Measurements from ENCODE around the gene SLC27A3.

- TF ChIP-seq CTCF (IDR thresholded peaks at IDR 0.05; ENCODE audit: extremely low read depth in 1 of 2, insufficient read depth in 1 of 2, low read depth in 1 of 2, low read length in 2 of 2) = no peak
- TF ChIP-seq EZH2 (IDR thresholded peaks at IDR 0.05; ENCODE audit: borderline replicate concordance, low read depth, low read length, severe bottlenecking) = no peak
- TF ChIP-seq POLR2AphosphoS5 (IDR thresholded peaks at IDR 0.05; ENCODE audit: insufficient read depth, low read depth, low read length) = no peak
- TF ChIP-seq MAX (IDR thresholded peaks at IDR 0.05; ENCODE audit: insufficient read depth, insufficient read length) = no peak
- no peak for TF ChIP-seq POLR2A (IDR thresholded peaks at IDR 0.05; ENCODE audit: low read depth, low read length)
- TF ChIP-seq MYC (IDR thresholded peaks at IDR 0.05; ENCODE audit: low read depth, low read length) = no peak
- TF ChIP-seq JUN (IDR thresholded peaks at IDR 0.05; ENCODE audit: borderline replicate concordance, insufficient read depth, insufficient read length, low read depth) = no peak
- TF ChIP-seq FOS (IDR thresholded peaks at IDR 0.05; ENCODE audit: borderline replicate concordance, insufficient read depth, low read length) = no peak
- no peak for TF ChIP-seq GATA2 (IDR thresholded peaks at IDR 0.05; ENCODE audit: insufficient read depth, insufficient read length, low read depth, low read length)
These were observed 52.2 kb downstream of the SLC27A3 start for GRCh38 chr1:153827168-153827964.
